Activated gamma-delta T cell (primary cell): Measurements from ENCODE around the gene NPR2.

Experiments used
- DNase-seq: peaks from one replicate; lab custom pipeline; 2025; lab: John Stamatoyannopoulos, UW

NPR2 gene

DNA sequence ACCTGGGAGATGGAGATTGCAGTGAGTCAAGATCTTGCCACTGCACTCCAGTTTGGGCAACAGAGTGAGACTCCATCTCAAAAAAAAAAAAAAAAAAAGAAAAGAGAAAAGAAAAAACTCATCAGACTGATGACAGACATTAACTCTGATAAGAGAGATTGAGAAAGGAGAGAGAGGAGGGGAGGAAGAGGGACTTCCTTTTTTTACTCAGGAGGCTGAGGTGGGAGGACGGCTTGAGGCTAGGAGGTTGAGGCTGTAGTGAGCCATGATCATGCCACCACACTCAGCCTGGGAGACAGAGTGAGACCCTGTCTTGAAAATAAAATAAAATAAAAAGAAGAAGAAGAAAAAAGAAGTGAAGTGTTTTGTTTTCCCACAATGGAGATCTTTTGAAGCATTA is 27.6 kb upstream of the NPR2 start:
- no peak for DNase-seq

DNA sequence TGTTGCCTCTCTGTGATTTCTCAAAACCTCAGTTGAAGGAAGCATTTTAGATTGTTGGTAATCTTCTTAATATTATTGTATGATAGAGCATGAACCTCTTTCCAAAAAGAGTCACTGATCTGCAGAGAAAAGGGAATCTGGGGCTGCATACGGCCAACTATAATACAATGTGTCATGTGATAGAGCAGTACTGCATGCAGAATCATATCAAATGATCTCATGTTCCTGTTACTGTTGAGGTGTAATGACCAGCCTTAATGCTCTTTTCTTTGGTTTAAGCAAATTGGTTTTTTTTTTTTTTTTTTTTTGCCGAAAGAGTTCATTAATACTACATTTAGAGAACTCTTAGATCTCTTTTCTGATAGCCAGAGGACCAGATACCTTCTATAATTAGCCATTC is 24.4 kb upstream of the NPR2 start:
- DNase-seq: no peak

DNA sequence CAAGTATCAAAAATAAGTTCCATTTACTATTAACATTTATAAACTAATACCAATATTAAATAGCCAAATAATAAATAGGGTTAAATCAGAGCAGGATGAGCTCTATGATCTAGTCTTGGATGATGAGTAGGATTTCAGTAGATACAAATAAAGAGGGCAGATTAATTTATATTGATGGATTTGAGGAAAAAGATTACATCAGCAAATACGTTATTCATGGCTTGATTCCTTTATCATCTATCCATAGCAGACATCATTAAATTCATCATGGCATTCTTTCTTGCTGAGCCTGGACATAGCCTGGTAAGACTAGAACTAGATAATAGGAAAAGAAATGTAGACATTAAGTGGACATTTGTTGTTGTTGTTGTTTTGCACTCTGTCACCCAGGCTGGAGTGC is 23.9 kb upstream of the NPR2 start:
- DNase-seq: no peak

DNA sequence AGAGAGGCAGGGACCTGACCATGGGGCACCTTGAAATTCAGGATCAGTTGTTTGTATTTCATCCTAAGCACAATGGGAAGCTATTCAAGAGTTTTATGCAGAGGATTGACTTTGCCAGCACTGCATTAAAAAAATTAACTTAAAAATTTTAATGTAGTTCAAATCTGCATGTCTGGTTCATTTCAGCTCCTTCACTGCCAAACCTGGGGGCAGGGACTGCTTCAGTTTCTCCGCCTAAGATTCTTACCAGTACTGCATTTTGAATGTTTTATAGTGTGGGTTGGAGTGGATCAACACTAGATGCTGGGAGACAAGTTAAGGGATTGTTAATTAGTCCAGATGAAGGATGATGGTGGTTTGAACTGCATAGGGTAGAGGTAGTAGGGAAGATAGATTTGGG is 21.6 kb upstream of the NPR2 start:
- DNase-seq: no peak

DNA sequence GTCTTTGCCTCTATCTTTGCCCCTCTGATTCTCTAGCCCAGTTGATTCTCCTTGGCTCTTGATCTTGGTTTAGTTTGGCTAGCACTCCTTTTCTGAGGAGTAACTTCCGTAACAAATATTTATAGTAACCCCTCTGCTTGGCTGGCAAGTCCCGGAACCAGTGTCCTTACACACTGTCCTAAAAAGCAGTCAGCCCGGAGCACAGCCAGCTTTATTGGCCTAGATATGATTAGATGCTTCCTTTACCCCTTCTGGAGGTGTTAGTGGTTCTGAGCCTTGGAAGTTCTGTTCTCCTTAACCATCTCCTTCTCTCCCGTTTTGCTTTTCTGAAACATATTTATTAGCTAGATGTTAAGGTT is 20.3 kb upstream of the NPR2 start:
- no peak for DNase-seq

DNA sequence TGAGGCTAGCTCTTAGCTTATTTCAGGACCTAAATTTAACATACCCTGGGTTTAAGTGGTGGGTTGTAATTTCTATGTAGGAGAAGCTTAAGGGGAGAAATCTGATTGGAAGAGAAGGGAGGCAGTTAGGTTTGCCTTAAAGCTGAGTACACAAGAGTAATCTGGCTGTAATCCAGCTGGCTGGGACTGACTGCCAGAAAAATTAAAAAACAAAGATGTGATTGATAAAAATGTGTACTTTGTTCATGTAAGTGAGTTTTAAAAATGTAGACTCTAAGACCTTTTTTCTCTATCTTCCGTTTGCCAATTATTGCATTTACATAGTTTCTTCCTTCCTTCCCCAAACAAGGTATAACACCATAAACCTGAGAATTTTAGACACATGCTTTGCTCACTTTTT is 19.9 kb upstream of the NPR2 start:
- DNase-seq: no peak

DNA sequence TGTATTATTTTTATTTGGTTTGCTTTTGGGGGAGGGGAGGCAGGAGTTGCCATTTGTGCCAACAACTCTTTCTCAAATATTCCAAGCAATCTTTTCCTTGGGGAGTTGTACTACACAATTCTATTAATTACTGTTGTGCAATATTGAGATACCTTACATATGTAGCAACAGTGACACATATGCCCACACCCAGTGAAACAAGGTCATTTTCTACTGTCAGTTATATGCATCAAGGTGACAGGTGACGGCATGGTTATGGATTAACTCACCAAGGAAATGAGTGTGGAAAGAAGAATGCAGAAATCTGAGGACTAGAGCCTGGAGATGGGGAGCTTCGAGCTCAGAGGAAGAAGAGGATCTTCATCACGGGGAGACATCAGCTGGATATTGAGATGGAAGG is 19.4 kb upstream of the NPR2 start:
- no peak for DNase-seq

DNA sequence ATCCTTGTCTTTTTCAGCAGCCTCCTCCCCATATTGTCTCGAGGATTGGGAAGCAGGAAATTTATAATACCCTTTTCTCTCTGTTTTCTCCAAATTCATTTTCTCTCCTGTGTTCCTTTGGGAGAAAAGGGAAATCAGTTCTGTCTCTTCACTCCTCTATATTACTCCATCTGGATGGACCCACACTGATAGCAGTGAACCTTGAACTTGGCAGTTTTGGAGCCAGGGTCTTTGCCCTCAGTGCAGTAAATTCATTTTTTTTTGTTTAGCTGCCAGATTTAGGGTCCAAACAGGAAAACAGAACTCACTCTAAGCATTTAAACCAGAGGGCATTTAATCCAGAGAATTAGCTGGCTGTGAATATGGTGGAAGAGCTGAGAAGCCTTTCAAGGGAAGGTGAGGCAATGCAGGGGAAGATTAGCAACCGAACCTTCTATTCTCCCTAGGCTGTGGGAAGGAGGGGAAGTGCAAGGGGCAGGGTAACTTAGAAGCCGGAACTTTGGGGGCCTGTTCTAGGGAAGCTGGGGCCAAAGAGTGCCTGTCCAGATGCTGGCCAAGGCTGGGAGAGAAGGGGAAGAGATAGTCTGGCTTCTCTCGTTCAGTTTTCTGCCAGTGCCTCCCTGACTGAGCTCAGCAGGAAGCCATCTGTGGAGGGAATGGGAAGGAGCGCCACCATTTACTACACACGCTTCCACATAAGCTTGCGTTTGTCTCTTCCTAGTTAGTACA is 16.3 kb upstream of the NPR2 start:
- DNase-seq: no peak

DNA sequence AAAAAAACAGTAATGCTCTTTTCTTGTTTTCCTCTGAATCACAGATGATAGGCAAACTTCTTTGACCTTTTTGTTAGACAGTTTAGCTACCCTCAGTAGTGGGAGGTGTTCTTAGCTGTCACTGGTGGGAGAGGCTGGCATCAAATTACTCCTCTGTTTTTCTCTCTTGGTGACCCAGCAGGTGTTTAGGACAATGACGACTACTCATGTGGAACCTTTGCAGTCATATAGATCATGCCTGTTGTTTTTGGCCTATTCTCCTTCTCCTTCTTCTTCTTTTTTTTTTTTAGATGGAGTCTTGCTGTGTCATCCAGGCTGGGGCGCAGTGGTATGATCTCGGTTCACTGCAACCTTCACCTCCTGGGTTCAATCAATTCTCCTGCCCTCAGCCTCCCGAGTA is 15.4 kb upstream of the NPR2 start:
- no peak for DNase-seq

DNA sequence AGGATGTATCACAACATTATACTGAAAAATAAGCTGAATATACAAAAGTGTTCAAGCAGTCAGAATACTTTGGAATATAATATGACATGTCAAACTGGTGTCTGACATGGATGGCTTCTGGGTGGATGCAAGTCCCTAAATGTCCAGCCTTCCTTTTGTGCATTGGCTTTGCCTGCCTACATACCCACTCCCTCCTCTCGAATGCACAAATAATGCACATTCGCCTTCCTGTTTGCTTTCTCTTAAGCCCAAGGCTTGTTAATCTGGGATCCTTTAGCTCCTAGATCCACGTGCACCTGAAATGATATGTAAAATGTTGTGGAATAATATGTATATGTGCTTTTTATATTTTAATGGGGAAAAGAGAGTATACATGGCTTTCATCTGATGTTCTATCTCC is 12.9 kb upstream of the NPR2 start:
- DNase-seq: no peak

DNA sequence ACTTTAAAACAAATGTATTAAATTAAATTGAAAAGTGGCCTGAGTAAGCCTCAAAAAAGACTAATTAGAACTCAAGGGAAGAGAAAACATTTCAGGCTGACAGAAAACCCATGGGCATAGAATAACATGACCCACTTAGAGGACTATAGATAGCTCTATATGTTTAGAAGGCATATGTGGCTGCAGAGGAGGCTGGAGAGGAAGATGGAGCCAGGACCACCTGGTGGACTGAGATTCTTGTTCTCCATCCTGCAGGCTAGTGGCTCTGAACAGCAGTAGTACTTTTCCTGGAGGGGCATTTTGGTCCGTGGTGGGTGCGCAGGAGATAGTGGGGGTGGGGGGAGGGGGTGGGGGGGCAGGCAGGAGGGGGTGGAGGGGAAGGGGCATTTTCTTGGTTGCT is 10.3 kb upstream of the NPR2 start:
- DNase-seq: no peak

DNA sequence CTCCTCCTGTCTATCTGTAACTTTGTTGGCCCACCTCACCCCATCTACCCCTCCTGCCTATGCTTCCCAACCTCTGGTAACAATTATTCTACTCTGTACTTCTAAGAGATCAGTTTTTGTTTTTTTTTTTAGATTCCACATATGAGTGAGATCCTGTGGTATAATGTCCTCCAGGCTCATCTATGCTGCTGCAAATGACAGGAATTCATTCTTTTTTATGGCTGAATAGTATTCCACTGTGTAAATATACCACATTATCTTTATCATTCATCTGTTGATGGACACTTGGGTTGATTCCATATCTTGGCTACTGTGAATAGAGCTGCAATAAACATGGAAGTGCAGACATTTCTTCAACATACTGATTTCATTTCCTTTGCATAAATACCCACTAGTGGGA is 8.0 kb upstream of the NPR2 start:
- no peak for DNase-seq

DNA sequence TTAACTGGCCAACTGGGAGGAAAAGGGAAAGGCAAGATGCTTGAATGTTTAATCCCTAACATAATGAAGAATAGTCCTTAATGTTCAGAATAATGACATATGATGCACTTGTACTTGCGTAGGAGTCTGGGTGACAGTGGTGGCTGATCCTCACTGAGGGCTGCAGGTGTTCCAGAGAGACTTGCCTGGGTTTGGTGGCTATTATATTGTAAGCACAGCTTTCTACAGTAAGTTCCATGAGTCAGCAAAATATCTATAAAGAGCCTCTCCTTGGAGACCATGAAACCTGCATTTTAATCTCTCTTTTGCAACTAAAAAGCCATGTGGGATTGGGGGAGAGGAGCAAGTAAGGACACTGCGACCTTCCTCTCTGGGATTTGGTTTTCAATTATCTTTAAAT is 1.9 kb upstream of the NPR2 start:
- DNase-seq: no peak

DNA sequence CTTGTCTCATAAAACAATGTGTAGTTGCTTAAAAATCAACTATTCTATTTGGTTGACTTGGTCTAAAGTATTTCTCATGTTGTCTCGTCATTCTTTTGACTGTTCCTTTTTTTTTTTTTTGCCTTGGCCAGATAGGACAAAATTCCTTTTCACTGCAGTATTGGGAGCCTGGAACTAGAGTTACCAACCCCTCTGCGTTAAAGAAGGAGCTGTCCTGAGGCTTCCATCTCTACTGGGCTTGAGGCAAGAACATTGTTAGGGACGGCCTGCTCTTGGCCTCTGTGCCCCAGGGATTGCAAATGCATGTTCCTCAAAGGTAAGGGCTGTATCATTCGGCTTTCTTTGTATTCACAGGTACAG is 1.4 kb upstream of the NPR2 start:
- DNase-seq: no peak

DNA sequence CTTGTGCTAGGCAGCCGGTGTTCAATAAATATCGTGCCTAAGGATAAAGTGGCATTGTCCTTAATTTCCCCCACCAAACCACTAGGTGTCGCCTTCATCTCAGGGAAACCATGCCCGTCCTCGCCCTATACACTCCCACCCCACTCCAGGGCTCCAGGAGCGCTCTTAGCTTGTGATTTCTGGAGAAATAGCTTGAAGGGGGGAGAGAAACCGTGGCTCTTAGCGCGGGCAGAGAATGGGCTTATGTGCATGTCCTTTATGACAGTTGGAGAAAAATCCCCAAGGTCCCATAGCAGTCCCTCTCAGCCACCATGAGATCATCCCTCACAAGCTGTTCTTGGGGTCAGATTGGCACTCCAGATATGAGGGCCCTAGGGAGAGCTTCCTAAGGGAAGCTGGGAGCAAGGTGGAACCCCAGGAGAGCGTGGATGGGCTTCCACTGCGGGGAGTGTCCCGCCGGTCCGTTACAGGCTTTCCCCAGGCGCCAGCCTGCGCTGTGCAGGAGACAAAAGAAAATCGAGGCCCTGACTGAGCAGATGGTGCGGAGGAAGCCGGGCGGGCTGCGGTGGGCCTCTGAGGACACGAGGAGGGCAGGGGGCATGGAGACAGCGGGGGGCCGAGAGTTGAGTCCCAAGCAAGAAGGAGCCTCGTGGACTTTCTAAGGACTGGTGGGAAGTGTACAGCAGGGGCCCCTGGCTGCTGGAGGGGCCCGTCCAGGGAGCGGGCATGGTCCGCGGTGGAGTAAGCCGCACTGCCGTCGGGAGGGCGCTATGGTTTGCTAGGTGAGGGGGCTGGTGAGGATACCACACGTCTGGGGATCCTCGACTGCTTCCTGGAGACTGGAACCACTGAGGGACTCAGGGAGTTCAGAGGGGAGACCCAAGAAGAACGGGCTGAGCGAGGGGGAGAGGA is 750 bp upstream of the NPR2 start:
- DNase-seq: no peak

DNA sequence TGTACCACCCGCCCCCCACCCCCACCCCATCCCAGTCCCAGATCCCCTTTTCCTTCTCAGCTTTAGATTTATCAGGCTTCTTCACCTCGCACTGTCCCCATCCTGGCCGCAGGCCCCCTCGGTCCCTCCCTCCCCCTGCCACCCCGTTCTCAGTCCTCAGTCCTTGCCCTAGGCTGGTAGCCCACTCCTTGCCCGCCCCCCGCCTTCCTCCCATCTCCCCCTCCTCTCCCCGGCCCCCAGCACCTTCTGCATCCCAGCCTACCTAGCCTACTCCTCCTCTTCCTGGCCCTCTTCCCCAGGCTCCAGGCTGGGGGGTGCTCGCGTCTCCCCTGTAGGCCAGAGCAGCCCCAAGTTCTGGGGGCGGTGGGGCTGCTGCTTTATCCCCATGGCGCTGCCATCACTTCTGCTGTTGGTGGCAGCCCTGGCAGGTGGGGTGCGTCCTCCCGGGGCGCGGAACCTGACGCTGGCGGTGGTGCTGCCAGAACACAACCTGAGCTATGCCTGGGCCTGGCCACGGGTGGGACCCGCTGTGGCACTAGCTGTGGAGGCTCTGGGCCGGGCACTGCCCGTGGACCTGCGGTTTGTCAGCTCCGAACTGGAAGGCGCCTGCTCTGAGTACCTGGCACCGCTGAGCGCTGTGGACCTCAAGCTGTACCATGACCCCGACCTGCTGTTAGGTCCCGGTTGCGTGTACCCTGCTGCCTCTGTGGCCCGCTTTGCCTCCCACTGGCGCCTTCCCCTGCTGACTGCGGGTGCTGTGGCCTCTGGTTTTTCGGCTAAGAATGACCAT is 828 bp downstream of the NPR2 start:
- DNase-seq: no peak

DNA sequence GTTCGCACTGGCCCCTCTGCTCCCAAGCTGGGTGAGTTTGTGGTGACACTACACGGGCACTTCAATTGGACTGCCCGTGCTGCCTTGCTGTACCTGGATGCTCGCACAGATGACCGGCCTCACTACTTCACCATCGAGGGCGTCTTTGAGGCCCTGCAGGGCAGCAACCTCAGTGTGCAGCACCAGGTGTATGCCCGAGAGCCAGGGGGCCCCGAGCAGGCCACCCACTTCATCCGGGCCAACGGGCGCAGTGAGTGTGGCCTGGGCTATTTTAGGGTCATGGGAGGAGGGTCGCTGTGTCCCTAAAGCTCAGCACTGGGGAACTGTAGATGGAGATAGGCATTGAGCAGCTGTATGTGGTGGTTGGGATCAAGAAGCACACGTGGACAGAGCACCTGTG is 1.4 kb downstream of the NPR2 start:
- no peak for DNase-seq

DNA sequence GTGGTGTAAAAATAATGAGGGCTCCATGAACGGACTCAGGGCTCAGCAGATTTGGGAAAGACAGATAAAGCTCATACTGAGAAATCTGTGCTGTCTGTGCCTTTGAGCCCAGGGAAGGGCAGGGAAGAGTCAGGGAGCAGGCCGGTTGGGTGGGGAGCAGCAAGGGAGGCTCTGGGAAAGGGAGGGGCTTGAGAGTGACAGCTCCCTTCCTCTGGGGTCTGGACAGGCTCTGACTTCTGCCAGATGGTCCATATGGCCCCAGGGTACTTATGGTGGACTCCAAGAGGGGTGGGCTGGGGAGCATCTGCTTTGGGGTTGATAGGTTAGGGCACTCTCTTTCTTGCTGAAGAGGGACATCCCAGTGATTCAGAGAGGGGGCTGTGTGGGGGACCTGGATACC is 2.1 kb downstream of the NPR2 start:
- no peak for DNase-seq

DNA sequence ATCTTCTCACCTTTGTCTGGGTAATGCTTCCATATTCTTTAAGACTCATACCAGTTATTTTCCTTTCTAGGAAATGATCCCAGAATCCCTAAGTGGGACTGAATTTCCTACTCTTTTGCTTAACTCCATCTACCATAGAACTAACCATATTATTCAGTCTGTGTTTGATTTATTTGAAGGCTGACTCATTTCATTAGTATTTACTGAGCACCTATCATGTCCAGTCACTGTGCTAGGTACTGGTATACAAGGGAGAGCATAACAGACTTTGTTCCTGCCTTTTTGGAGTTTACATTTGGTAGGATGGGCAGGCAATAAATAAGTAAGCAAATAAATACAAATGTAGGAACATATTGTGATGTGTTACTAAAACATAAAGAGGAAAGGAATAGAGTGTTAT is 4.3 kb downstream of the NPR2 start:
- DNase-seq: no peak

DNA sequence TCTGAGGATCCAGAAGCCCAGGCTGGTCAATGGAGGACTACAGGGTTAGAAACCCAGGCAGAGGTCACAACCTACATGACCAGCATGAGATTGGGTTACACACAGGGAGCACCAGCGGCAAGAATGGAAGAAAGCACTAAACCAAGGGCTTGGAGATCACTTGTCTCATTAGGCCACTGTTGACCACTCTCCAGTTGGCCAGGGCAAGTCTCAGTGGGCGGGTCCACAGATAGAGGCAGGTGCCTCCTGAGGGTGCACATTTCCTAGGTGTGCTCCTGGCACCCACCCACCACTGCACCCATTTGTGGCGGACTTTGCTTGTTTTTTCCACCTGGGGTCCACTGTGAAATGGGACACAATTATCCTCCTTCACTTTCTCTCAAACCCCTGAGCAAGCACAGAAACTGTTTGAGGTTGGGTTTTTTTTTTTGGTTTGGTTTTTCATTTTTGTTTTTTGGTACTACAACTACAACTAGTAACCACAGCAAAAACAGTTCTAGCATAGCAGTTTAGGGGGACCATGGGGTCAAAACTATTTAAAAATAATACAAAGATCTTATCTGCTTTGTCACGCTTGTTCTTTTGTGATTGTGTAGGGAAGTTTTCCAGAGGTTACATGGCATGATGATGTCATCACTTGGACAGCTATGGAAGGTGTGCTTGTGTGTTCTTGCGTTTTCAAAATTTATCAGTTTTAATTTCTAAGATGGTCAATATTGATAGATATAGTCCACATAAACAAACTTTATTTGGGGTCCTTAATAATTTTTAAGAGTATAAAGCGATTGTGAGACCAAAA is 6.1 kb downstream of the NPR2 start:
- no peak for DNase-seq

DNA sequence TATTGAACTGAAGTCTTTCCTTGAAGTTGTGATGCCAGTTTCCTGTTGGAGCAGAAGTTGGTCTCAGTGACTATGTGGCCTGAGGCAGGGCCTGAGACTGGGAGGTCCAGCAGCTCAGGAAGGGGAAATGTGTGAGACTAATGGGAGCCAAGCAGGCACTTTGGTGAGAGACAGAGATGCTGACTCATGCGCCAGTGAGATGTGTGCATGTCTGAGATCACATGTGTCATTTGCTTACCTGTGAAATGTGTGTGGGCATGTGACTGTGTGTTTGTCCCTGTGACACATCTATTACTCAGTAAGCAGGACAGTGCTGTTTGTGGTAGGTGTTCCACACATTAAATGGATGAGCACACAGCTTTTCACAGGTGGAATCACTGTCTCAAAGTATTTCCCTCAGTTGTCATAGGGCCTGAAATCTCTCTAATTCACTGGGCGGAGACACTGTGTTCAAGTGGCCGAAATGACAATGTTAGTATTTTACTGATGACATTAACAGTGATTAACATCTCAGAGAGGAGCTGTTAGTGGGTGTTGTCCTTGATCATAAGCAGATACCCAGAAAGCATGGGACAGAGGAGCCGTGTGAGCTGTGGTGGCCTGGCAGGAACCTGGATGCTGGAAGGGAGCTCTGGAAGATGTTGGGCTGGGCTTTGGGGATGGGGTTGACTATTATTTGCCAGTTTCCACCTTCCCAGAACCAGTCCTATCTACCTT is 7.4 kb downstream of the NPR2 start:
- no peak for DNase-seq
